Kidney glomerular epithelial cell (primary cell): ENCODE data around the gene CNGB1.
"Not testable (repeated sequence)": the region's sequence is repeated elsewhere in the genome, so short reads cannot be mapped to it uniquely, and the experiment has no call there.

ENCODE experiments used
- DNase-seq: peaks from one replicate; lab custom pipeline; 2025; lab: John Stamatoyannopoulos, UW

The CNGB1 gene

GRCh38 chr16:57904101-57904500, 66.8 kb downstream of the CNGB1 start:
- no peak for DNase-seq

DNA sequence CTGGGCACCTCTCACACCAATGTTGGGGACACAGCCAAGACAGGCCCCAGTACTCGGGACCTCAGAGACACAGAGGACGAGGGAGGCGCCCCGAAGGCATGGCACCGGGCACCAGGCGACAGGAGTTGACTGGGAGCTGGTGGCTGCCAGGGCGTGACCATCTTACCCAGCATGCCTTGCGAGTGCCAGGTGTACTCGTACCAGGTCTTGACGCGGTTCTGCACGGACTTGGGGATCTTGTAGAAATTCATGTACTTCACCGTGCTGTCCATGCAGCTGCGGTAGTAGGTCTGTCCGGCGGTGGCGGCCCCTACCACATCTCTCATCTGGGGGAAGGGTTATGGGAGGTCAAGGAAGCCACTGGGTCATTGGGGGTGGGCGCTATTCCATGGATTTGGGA, 67.3 kb downstream of the CNGB1 start:
- DNase-seq, result no peak

DNA sequence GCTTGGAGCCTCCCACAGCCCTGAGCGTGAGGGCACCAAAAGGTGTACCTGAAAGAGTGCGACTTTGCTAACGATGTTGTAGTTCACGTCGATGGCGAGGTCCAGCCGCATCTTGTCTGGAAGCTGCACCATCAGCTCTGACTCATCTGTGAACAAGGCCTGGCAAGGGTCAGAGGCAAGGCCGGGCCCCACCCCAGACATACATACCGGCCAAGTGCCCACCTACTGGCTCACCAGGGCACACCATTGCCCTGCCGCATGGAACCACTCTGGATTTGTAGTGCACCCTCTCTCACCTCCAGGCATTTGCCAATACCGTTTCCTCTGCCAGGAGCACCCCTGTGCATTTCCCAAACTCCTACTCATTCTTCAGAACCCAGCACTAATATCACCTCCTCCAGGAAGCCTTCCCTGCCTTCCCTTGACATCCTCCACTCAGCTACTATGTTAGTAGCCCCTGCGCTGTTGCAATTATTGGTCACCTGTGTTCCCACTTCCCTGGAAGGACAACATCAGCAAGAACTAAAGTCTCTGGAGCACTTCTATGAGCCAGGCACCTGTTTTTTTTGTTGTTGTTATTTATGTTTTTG, 69.4 kb downstream of the CNGB1 start:
- no peak for DNase-seq

GRCh38 chr16:57900796-57901479, 70.0 kb downstream of the CNGB1 start:
- DNase-seq, result no peak

- DNase-seq, result peak; percentile 51
These were observed 70.9 kb downstream of the CNGB1 start for GRCh38 chr16:57899771-57900661.

- peak; percentile 12 for DNase-seq
These were observed 72.0 kb downstream of the CNGB1 start for GRCh38 chr16:57898961-57899360.

GRCh38 chr16:57897996-57898395, 72.9 kb downstream of the CNGB1 start:
- no peak for DNase-seq

DNA sequence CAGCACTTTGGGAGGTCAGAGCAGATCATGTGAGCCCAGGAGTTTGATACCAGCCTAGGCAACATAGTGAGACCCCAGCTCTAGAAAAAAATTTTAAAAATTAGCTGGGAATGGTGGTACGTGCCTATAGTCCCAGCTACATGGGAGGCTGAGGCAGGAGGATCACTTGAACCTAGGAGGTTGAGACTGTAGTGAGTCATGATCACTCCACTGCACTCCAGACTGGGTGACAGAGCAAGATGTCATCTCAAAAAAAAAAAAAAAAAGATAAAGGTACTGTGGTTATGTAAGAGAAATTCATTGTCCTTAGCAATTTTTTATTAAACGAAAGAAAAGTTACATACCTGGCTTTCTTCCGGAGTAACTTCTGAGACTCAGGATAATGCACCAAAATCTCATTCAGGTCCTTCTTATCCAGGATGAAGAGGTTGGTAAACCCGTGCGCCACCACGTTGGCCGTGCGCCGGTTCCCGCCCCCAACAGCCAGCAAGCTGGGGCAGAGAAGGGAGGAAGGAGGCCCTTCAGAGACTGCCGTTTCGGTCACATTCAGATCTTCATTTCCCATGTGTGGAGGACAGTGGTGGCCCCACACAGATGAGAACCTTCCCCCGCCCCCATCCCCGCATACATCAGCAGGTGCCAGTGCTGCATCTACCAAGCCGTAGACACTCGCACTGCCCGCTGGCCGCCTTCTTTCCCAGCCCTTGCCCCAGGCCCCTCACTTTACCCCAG, 73.7 kb downstream of the CNGB1 start:
- DNase-seq, result no peak

DNA sequence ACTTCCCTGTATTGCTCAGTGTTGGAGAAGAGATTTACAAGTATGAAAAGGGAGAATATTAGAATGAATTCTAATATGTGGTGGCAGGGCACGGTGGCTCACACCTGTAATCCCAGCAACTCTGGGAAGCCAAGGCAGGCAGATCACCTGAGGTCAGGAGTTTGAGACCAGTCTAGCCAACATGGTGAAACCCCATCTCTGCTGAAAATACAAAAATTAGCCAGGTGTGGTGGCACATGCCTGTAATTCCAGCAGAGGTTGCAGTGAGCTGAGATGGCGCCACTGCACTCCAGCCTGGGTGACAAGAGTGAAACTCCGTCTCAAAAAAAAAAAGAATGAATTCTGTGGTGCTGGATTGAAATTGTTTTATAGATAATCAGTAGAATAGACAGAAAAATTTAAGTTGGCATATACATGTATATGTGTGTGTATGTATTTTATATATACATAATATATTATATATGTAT, 75.8 kb downstream of the CNGB1 start:
- not testable (repeated sequence) for DNase-seq

- DNase-seq, result no peak
These were observed 76.4 kb downstream of the CNGB1 start for GRCh38 chr16:57894390-57895080.

DNA sequence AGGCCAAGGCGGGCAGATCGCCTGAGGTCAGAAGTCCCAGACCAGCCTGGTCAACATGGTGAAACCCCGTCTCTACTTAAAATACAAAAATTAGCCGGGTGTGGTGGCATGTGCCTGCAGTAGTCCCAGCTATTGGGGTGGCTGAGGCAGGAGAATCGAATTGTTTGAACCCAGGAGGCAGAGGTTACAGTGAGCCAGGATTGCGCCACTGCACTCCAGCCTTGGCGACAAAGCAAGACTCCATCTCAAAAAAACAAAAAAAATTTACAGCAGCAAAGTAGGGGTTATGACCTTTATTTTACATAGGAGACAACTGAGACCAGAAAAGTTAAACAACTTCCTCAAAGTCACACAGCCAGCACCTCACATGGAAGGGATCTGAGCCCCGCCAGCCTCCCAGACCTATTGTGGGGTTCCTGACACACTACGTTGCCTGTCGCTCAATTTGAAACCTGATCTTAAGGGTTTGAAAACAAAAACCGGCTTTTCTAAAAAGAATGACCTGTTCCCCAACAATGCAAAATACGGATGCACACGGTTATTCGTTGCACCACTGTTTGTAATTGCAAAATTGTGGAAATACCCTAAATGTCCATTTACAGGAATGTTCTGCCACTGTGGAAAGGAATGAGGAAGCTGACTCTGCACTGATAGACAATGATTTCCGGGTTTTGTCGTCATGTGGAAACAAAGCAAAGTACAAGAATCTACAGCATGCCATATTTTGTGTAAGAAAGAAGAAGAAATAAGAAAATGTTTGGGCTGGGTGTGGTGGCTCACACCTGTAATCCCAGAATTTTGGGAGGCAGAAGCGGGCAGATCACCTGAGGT, 77.2 kb downstream of the CNGB1 start:
- DNase-seq, result peak; percentile 87

DNA sequence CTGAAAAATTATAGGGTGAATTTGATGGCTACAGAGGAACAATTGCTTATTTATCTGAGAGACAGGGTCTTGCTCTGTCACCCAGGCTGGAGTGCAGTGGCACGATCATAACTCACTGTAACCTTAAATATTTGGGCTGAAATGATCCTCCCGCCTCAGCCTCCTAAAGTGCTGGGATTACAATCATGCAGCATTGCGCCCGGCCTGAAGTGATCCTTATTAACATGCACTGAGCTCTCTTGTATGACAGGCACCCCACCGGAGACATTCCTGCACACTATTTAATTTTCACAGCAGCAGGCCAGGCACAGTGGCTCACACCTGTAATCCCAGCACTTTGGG, 77.7 kb downstream of the CNGB1 start:
- no peak for DNase-seq

- DNase-seq, result no peak
These were observed 78.4 kb downstream of the CNGB1 start for GRCh38 chr16:57892447-57893096.

DNA sequence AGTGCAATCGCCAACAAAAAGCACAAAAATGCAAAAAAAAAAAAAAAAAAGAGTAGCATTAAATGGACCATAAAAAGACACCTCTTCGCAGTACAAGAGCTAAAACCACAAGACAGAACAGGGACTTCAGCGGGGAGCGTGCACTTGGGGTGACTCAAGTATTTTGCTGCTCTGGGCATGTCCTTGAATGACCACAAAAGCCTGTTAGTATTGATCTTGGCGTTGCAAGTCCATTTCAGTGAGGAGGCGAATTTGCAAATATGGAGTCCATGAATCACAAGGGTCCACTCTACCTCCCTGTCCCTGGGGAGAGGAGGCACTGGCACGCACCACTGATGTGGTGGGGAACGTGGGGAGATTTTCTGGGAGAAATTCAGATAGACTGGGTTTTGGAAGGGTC, 78.9 kb downstream of the CNGB1 start:
- peak; percentile 80 for DNase-seq

DNA sequence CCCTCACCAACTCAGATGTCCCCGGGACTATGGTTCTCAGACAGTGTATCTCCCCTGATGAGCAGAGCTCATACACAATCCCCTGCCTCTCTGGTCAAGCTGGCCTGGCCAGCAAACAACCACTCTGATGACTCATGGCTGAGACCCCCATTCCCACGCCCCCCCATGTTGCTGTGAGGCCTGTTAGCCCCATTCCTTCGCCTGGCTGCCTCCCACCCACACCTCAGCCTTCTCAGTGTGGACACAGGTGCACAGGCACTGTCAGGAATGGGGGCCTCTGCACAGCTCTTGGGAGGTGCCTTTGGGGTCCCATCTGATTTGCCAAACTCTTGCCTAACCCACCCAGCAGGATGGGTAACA, 80.2 kb downstream of the CNGB1 start:
- no peak for DNase-seq

DNA sequence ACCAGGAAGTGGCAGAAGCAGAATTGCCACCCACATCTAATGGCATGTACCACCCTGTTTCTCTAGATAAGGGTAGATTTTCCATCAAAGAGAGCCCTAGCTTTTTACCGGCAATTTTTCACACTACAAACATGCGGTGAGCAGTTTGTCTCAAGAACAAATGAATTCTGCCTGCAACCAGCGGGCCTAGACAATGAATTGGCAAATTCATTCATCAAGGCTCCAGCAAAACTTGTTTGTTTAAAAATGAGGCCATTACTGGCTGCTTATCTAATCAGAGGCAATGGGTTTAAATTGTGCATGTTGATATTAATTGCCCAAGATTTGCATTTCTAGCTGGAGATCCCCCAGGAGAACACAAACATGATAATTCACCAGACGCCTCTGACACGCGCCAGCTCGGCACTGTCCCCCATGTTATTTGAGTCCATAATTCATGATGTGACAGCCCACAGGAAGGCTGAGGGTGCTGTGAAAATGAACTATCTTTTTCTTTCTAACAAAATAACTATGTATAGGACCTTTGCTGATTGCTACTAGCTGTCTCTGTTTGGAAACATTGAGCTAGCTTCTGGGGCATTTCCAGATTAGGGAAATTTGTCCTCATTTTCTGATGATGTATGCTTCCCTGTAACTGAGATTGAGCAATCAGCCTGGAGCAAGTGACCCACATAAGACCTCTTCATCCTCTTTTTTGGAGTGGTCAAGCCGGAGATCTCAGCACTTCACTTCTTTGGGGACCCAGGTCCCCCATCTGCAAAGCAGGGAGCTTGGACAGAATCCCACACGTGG, 80.8 kb downstream of the CNGB1 start:
- no peak for DNase-seq

GRCh38 chr16:57889522-57889921, 81.4 kb downstream of the CNGB1 start:
- no peak for DNase-seq

GRCh38 chr16:57889111-57889510, 81.8 kb downstream of the CNGB1 start:
- DNase-seq, result no peak

DNA sequence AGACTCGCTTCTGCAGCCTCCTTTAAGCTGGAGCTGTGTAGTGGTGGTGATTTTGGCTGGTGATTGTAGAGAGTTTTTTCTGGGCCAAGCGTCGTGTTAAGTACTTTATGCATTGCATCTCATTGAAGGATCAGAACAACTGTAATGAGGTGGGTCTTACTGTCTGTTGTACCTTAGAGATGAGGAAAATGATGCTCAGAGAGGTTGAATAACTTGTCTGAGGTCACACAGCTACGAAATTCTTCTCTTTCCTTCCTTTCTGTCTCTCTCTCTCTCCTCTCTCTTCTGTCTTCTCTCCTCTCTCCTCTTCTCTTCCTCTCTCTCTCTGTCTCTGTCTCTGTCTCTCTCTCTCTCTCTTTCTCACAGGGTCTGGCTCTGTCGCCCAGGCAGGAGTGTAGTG, 82.8 kb downstream of the CNGB1 start:
- DNase-seq, result no peak

GRCh38 chr16:57887711-57888110, 83.2 kb downstream of the CNGB1 start:
- DNase-seq, result no peak
